Measurements from ENCODE around the gene PHB1. TPM values are rescaled to one million over a fixed set of nuclear protein-coding genes. Genes with fewer than 3 reads are reported as not detected.
"Not testable (repeated sequence)": the region's sequence is repeated elsewhere in the genome, so short reads cannot be mapped to it uniquely, and the experiment has no call there.

PHB1 gene
- total RNA-seq, 6 experiments from 2014 or later = 235 to 284 (median 262) TPM

DNA sequence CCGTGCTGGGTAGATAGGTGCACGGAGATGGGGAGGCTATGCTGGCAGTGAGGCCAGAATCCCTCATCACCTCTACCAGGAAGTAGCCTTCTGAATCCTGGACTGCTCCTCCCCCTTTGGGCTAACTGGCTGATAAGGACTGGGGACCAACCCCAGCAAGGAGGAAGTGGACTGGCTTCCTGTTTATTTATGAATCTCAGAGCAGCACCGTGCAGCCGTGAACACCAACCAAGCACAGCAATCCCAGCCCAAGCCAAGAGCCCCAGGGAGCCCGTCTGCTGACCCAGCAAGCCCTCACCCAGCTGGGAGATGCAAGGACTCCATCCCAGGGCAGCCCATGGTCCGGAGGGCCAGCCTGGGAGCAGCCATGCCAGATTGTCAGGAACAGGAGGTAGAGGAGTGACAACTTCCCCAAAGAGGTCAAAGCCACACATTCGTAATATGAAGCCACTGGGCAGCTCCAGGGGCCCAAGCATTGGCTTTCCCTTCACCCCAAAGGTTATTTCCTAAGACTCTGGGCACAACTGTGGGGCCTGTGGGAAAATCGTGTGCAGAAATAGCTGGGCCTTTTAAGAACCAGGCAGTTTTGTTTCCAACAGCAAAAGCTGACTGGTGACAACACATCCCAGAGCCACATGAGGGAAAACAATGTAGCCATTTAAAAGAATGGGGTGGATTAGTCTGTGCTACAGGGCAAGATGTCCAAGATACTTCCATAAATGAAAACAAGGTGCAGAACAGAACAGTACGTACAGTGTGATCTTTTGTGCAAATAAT is 23.9 kb downstream of the PHB1 start:
- Mint-ChIP-seq H3K9me3 (no peaks in the 10 kb centered on the region), H3K27ac (peak overlapping the region; percentile 82), H3K27me3 (ENCODE audit: insufficient read depth) (peaks cover 1% of the 10 kb centered on the region), H3K36me3 (ENCODE audit: low read depth) (no peaks in the 10 kb centered on the region), H3K4me1 (ENCODE audit: low read depth) (peaks cover 36% of the 10 kb centered on the region), H3K4me3 (0 out of 2 replicates have a peak overlapping the region, but pooled peaks have one; percentile 28)
- no peak for TF ChIP-seq CTCF (IDR thresholded peaks at IDR 0.05)
- DNase-seq = no peak

- not testable (repeated sequence) for H3K9me3 Mint-ChIP-seq; H3K27me3 Mint-ChIP-seq (ENCODE audit: insufficient read depth); H3K36me3 Mint-ChIP-seq (ENCODE audit: low read depth)
- peaks cover 33% of the 10 kb centered on the region for H3K4me1 Mint-ChIP-seq (ENCODE audit: low read depth)
- DNase-seq = peak; percentile 79
- peak overlapping the region; percentile 82 for H3K27ac Mint-ChIP-seq
- H3K4me3 Mint-ChIP-seq = peak overlapping the region; percentile 7
Measured at GRCh38 chr17:49389514-49390347, 25.0 kb downstream of the PHB1 start.

DNA sequence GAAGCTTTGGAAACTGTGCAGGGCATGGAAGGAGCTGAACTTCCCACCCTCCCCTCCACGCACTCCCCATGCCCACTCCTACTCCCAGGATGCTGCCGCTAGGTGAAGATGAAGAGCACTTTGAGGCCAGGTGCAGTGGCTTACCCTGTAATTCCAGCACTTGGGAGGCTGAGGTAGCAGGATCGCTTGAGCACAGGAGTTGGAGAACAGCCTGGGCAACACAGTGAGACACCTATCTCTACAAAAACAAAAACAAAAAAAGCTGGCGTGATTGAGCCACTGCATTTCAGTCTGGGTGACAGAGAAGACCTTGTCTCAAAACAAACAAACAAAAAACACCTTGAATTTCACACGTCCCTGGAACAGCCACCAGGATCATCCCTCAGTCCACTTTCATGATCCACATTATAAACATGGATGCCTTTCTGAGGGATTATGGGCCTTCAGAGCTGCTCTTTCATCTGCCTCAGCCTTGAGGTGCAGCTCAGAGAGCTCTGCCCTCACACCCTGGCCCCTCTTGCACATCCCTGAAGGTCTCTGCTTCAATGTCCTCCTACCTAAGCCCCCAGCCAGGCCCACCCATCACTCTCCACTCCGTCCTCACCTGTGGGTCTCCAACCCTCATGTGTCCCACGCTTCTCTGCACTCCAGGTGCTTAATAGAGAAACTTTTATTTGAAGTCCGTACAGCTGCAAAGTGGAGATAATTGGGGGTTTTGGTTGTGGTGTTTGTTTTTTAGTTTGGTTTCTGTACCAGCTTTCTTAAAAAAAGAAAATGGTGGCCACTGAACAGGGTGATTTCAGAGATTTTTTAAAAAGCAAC is 25.8 kb downstream of the PHB1 start:
- no peak for DNase-seq

GRCh38 chr17:49388290-49388640 is 26.4 kb downstream of the PHB1 start:
- peaks cover 24% of the 10 kb centered on the region for H3K4me1 Mint-ChIP-seq (ENCODE audit: low read depth)
- DNase-seq = no peak
- H3K9me3 Mint-ChIP-seq = no peaks in the 10 kb centered on the region
- H3K4me3 Mint-ChIP-seq = no peak overlapping the region
- no peak for TF ChIP-seq CTCF (IDR thresholded peaks at IDR 0.05)
- H3K27me3 Mint-ChIP-seq (ENCODE audit: insufficient read depth) = peaks cover 1% of the 10 kb centered on the region
- no peak overlapping the region for H3K27ac Mint-ChIP-seq
- H3K36me3 Mint-ChIP-seq (ENCODE audit: low read depth) = no peaks in the 10 kb centered on the region

More for the DNA sequence above, 25.8 kb downstream of the PHB1 start:
- Mint-ChIP-seq H3K27me3 (ENCODE audit: insufficient read depth) (peaks cover 1% of the 10 kb centered on the region), H3K27ac (peak overlapping the region; percentile 82), H3K4me3 (no peak overlapping the region), H3K9me3 (no peaks in the 10 kb centered on the region), H3K36me3 (ENCODE audit: low read depth) (no peaks in the 10 kb centered on the region), H3K4me1 (ENCODE audit: low read depth) (peaks cover 28% of the 10 kb centered on the region)
- no peak for TF ChIP-seq CTCF (IDR thresholded peaks at IDR 0.05)

DNA sequence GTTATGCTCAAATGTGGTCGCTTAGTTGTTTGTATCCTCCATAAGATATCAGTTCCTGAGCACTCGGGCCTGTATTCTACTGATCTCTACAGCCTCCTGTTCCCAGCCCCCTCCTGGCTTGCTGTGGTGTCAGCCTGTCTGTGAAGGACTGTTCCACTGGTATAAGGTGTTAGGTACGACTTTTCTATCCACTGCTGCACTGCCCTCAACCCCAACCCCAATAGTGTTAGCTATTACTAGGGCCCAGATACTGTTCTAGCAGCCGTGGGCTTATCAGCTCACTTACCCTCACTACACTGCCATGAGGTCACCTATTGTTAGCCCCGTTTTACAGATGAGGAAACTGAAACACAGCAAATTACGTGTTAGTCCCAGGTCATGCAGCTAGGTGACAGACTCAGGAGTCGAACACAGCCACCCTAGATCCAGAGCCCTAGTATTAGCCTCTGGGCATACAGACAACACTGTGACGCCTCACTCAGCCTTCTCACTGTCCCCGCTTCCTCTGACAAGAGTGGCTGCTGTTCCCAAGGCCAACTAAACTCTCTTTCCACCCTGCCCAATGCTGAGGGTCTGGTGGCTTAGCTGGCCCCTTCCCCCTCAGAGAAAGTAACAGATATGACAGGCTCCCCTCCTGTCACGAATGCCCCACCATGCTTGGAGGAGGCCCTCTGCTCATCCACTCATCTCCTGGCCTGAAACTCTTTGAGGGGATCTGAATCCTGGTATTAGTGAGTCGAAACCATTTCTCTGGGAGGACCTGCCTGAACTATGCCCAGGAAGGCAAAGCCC is 27.0 kb downstream of the PHB1 start:
- no peaks in the 10 kb centered on the region for H3K36me3 Mint-ChIP-seq (ENCODE audit: low read depth)
- no peaks in the 10 kb centered on the region for H3K9me3 Mint-ChIP-seq
- no peak overlapping the region for H3K27ac Mint-ChIP-seq
- no peak for TF ChIP-seq CTCF (IDR thresholded peaks at IDR 0.05)
- DNase-seq = no peak
- H3K4me1 Mint-ChIP-seq (ENCODE audit: low read depth) = peaks cover 24% of the 10 kb centered on the region
- peaks cover 2% of the 10 kb centered on the region for H3K27me3 Mint-ChIP-seq (ENCODE audit: insufficient read depth)
- no peak overlapping the region for H3K4me3 Mint-ChIP-seq

Measured in HFFc6 (cell line).